Endothelial cell of umbilical vein (primary cell): Measurements from ENCODE around the gene KAT14. TPM values are rescaled to one million over a fixed set of nuclear protein-coding genes. Genes with fewer than 3 reads are reported as not detected.
"Not testable (repeated sequence)": the region's sequence is repeated elsewhere in the genome, so short reads cannot be mapped to it uniquely, and the experiment has no call there.

ENCODE experiments used
- BruUV-seq: library from RNA; stranded (reverse); fragments of 400-500 nt; replicated peaks from 2 replicates; lab custom pipeline; 2021; lab: Mats Ljungman, UMichigan
- CTCF ChIA-PET: fragments of 300-600, 350-600 bp; sonication (Branson Sonifier 250); formaldehyde crosslinking; loops from one replicate; lab custom pipeline; 2021; ENCODE audit warnings: antibody characterized with exemption, inconsistent platforms; lab: Charles Lee
- POLR2A ChIA-PET: fragments of 300-600, 350-600 bp; sonication (Branson Sonifier 250); formaldehyde crosslinking; loops from one replicate; lab custom pipeline; 2021; ENCODE audit warnings: antibody characterized with exemption, inconsistent platforms; lab: Charles Lee
- DNase-seq: peaks from one replicate; pipeline ENCODE4 v3.0.0-alpha.2; 2011; ENCODE audit warnings: low read depth, low spot score
- FAIRE-seq: peaks from 2 replicates; lab custom pipeline; 2011; peaks lifted over from hg19 to GRCh38; lab: Jason Lieb, UNC
- H2AFZ ChIP-seq: 2 replicates; pipeline ENCODE4 v1.6.0; 2012; ENCODE audit warnings: low read depth, low read length, control low read depth, inconsistent platforms
- H3K27ac ChIP-seq: 2 replicates; pipeline ENCODE4 v1.5.1; 2011; ENCODE audit warnings: low read depth, mild to moderate bottlenecking, control low read depth, low read length, moderate library complexity; ENCODE audit not compliant: insufficient read depth
- H3K27me3 ChIP-seq, 2 experiments: 2 replicates each; pipeline versions ENCODE4 v1.6.0 to v1.6.1; 2011; ENCODE audit warnings: low read length in 2 of 2, mixed read lengths in 1 of 2; ENCODE audit not compliant: control insufficient read depth in 2 of 2, insufficient read depth in 2 of 2
- H3K36me3 ChIP-seq, 2 experiments: 2 replicates in 1 of 2; 3 replicates in 1 of 2; pipeline ENCODE4 v1.5.1; 2011; ENCODE audit warnings: low read length in 2 of 2, mild to moderate bottlenecking in 1 of 2, moderate library complexity in 1 of 2; ENCODE audit not compliant: control insufficient read depth in 2 of 2, insufficient read depth in 2 of 2; ENCODE audit errors: extremely low read depth in 1 of 2
- H3K4me1 ChIP-seq: 3 replicates; pipeline ENCODE4 v1.5.1; 2011; ENCODE audit warnings: mild to moderate bottlenecking, low read length; ENCODE audit not compliant: control insufficient read depth, insufficient read depth; ENCODE audit errors: extremely low read depth
- H3K4me2 ChIP-seq: 2 replicates; pipeline ENCODE4 v1.6.1; 2011; ENCODE audit warnings: low read length, control low read depth, mixed read lengths; ENCODE audit not compliant: insufficient read depth
- H3K4me3 ChIP-seq, 3 experiments: fragments of 200-600 bp in 1 of 3; sonication (generic), shearing (Covaris generic) in 1 of 3; replicated peaks in 1 of 3; 2 replicates each; pipeline ENCODE4 v1.5.1; 2011 to 2016; ENCODE audit warnings: control low read depth in 3 of 3, low read length in 3 of 3, mild to moderate bottlenecking in 2 of 3, inconsistent platforms in 1 of 3, low read depth in 1 of 3, moderate library complexity in 1 of 3; ENCODE audit not compliant: insufficient read depth in 1 of 3
- H3K79me2 ChIP-seq: 2 replicates; pipeline ENCODE4 v1.6.0; 2012; ENCODE audit warnings: low read length, inconsistent platforms; ENCODE audit not compliant: control insufficient read depth, insufficient read depth
- H3K9ac ChIP-seq: replicated peaks from 2 replicates; pipeline ENCODE3; 2011; ENCODE audit warnings: low read length, control low read depth; ENCODE audit not compliant: insufficient read depth; ENCODE audit errors: extremely low read depth
- H3K9me1 ChIP-seq: replicated peaks from 3 replicates; pipeline ENCODE4 v1.6.0; 2011; ENCODE audit warnings: mild to moderate bottlenecking, low read length; ENCODE audit not compliant: control insufficient read depth, insufficient read depth; ENCODE audit errors: extremely low read depth
- H3K9me3 ChIP-seq: replicated peaks from 2 replicates; pipeline ENCODE4 v1.5.1; 2012; ENCODE audit warnings: low read length, inconsistent platforms; ENCODE audit not compliant: control insufficient read depth, insufficient read depth
- H4K20me1 ChIP-seq: replicated peaks from 2 replicates; pipeline ENCODE3; 2011; ENCODE audit warnings: mild to moderate bottlenecking, low read length; ENCODE audit not compliant: control insufficient read depth, insufficient read depth; ENCODE audit errors: extremely low read depth
- POLR2A ChIP-seq: IDR thresholded peaks from 2 replicates; pipeline ENCODE4 v1.6.1; 2012; ENCODE audit warnings: low read depth, mild to moderate bottlenecking, control low read depth, low read length
- dilution Hi-C: fragments of 300-500 bp; cut with MboI; formaldehyde crosslinking; loops from one replicate; pipeline ENCODE4 v1.15.0; 2019; ENCODE audit warnings: low sequenced_read_pairs; ENCODE audit not compliant: extremely low pct_ligation_motif_present
- intact Hi-C: fragments of 100-400 bp; cut with micrococcal nuclease; formaldehyde crosslinking; loops from one replicate; pipeline ENCODE4 v1.10.0; 2022
- polyA plus RNA-seq, 4 experiments: library from polyadenylated mRNA; depleted of rRNA in 3 of 4; stranded (reverse) in 3 of 4; unstranded in 1 of 4; fragments of >200 nt; gene quantifications; 2 replicates each; pipeline versions ENCODE4 v1.2.1 to v1.2.3, GENCODE V29; 2011 to 2012; ENCODE audit warnings: missing spikeins in 1 of 4
- total RNA-seq: library from RNA; stranded (reverse); gene quantifications from 2 replicates; pipeline ENCODE4 v1.2.3, GENCODE V29; 2021

Gene KAT14
- total and polyA plus RNA-seq, 2 donors (not counting 3 experiments of a cell fraction or from before 2014, with no cell fraction given), result 6.7 to 11.7 TPM

GRCh38 chr20:18100569-18100968 is 37.1 kb upstream of the KAT14 start:
- H3K4me1 ChIP-seq, H3K27ac ChIP-seq, dilution Hi-C loops, POLR2A ChIA-PET, CTCF ChIA-PET, H3K36me3 ChIP-seq, H3K4me3 ChIP-seq, H3K27me3 ChIP-seq, DNase-seq, H3K9ac ChIP-seq, H3K4me2 ChIP-seq, intact Hi-C loops, H2AFZ ChIP-seq, H3K79me2 ChIP-seq, H4K20me1 ChIP-seq, FAIRE-seq, BruUV-seq, H3K9me3 ChIP-seq, H3K9me1 ChIP-seq: not testable (repeated sequence)

GRCh38 chr20:18101125-18101810 is 36.4 kb upstream of the KAT14 start:
- Histone ChIP-seq H3K9ac (no peak overlapping the region), H3K4me1 (no peaks in the 10 kb centered on the region), H3K27me3 (no peaks in the 10 kb centered on the region), H3K36me3 (no peaks in the 10 kb centered on the region), H3K4me3 (no peak overlapping the region), H3K79me2 (no peaks in the 10 kb centered on the region), H3K9me3 (no peaks in the 10 kb centered on the region), H3K27ac (no peak overlapping the region), H2AFZ (no peak overlapping the region), H3K9me1 (no peaks in the 10 kb centered on the region), H4K20me1 (no peaks in the 10 kb centered on the region), H3K4me2 (no peak overlapping the region)
- ChIA-PET POLR2A (no interaction called here), CTCF (no interaction called here)
- FAIRE-seq, result no peak
- intact Hi-C loops (no loop called here), dilution Hi-C loops (no loop called here)
- TF ChIP-seq POLR2A, result no peak
- no TSS peak for BruUV-seq
- no peak for DNase-seq
